ENCODE data around the gene MYORG.
"Not testable (repeated sequence)": the region's sequence is repeated elsewhere in the genome, so short reads cannot be mapped to it uniquely, and the experiment has no call there.

The MYORG gene

DNA sequence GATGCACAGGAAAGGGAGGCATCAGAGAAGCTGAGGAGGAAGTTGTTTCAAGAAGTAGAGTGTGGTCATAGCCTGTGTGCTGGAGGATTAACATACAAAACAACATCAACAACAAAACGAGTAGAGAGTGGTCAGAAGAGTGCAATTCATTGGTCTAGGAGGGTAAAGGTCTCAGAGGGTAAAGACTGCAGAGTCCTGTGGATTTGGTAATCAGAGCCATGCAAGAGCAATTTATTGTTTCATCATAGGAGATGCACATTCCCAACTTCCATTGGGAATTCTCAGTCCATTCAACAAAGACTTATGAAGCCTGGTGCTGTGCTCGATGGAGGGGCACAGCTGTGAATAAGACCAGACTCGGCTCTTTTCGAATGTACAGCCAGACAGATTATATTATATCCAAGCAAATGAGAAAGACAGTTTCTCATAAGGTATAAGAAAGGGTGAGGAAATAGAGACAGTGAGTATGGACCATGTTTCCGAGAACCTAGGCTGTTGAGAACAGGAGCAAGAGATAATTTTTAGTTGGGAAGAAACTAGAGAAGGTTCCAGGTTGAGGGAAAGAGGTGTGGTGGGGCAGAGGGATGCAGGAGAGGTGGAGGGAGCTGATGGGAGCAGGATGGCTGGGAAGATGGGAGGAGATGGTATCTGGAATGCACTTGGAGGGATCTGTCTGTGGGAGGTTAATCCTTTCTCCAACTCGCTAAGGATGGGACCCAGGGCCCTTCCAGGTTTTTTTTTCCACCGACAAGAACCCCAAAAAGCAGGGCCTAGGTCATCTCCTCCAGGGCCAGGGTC is 7.9 kb upstream of the MYORG start:
- DNase-seq, result no peak

DNA sequence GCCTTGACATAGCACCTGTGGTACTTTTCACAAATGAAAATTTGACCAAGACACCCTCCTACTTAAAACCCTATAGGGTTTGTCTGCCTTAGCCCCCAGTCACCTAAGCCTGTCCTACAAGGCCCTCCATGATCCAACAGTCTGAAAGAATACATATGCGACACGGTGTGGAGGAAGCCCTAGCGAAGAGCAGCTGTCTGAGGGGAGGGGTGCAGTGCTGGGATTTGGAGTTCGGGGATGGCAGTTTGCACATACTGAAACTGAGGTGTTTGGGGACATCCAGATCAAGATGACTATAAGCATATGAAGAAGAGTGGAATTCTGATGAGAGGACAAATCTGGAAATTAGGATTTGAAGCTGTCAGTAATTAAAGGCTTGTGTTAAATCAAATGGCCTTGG is 7.2 kb upstream of the MYORG start:
- no peak for DNase-seq

DNA sequence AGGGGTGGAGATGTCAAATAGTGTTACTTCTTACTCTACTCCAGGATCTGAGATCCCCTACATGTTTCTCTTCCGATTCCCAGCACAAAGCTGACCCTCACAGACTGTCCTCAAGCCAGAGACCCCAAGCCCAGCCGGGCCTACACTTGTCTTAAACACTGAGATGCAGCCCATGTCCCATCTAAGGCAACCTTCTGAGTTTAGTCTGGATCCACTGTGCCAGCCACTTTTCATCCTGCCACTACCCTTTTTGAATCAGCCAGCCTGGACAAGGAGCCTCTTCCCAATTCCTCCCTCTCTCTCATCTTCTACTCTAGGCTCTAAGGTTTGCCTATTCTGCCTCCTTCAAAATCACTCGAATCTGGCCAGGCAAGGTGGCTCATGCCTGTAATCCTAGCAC is 6.2 kb upstream of the MYORG start:
- DNase-seq, result no peak

DNA sequence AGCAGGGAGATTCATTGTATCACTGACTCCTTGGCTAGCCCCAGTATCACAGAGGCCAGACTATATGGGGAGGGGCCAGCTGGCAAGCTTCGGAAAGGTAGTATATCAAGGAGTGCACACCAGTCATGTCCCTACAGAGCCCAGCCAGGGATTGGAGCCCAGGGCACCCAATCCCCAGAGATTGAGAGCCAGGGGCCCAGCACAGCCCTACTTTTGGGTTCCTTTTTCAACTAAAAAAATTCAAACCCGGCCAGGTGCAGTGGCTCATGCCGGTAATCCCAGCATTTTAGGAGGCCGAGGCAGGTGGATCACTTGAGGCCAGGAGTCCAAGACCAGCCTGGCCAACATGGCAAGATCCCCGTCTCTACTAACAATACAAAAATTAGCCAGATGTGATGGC is 5.4 kb upstream of the MYORG start:
- DNase-seq, result no peak

DNA sequence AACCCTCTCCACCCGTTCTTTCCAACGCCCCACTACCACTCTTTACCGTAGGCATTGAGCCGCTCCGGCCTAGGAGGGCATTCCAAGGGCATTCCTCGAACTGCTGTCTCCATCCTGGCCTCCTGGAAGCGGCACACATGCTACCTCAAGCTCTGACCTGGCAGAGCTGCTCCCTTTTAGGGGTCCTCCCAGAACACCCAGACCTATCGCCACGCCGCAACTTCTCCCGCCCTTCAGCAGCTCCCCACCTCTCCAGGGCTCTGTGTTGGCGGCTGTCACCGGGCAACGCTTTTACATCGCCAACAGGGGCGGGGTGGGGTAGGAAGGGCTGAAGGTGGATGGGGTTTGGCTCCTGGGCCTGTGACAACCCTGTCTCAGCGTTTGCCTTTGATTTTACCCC is 4.6 kb upstream of the MYORG start:
- DNase-seq, result peak; percentile 36

DNA sequence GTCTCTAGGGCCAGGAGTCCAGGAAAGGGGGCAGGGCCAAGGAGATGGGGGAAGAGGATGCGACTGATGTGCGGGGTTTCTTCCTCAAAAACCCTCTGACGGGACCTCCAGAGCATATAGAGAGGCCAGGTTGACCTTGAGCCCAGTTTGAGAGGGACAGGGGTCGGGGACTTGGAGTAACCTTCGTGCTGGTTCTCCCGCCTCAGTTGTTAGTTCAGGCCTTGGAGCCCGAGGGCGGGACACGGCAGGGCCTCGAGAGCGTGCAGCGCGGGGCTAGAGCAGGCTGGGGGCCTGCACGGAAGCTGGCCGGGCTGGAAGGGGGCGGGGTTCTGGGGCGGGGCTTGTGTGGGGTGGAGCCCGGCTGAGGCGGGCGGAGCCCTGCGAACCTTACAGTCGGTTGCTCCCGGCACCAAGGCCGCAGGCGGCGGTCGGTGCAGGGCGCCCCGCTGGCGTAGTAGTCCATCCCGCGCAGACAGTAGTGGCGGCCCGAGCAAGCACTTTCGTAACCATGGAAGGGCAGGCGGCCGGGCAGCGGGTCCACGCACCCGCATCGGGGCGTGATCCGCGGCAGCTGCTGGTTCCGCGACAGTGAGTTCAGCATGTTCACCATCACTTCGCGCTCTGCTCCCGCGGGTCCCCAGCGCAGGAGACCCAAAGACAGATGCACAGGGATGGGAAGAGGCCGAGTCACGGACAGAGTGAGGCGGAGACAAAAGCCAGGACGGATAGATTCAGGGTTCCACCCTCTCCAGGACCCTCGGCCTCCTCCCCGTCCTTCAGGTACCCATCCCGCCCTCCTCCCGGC is 4.0 kb upstream of the MYORG start:
- DNase-seq, result peak; percentile 86

DNA sequence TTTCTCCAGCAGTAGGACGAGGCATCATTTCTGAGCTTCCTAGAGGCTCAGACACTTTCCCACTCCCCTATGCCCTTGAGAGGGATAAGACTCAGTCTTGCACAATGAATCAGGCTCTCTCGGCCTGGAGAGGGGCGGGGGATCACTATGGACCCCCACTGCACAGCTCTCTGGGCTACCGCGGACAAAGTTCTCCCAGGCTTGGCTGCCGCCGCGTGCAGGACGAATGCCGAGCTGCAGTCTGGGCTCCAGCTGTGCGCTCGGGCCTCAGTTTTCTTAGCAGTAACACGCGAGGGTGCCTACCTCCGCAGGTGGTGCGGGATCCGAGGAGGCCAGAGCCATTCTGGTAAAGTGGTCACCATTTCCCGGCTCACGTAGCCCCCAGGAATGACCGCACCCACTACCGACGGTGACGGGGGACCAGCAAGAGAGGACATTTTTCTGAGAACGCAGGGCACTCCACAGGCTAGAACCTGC is 3.4 kb upstream of the MYORG start:
- DNase-seq, result peak; percentile 24

GRCh38 chr9:34379334-34380033 is 2.8 kb upstream of the MYORG start:
- peak; percentile 93 for DNase-seq

DNA sequence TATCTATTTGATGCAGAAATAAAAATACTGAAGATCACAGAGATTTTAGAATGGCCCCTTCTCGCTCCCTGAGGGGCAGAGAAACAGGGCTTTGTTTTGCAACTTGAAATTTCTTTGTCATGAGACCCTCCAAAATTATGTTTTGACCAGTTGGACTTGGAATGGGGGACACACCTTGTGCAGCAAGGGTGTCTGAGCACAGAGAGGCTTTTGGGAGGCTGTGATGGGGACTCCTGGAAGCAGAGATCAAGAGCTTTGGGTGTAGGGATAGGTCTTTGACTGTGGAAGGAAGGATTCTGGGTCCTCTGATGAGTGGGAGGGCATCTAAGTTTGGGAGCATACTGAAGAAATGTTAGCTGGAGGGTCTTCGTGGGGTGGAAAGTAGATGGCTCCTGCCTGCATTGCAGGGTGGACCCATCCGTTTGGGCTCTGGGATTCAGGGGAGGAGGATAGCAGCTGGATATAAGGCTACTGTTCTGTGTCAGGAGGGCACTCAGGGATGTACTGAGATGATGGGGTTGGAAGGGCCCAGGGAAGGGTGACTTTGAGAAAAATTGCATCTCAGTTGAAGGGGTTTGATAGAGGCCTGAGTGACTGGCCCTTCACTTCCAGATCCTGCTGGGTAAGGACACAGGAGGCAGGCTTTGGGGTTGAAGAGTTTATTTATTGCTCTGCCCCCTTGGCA is 1.8 kb upstream of the MYORG start:
- DNase-seq, result no peak

- DNase-seq, result peak; percentile 59
These were observed 677 bp upstream of the MYORG start for GRCh38 chr9:34377404-34377746.

DNA sequence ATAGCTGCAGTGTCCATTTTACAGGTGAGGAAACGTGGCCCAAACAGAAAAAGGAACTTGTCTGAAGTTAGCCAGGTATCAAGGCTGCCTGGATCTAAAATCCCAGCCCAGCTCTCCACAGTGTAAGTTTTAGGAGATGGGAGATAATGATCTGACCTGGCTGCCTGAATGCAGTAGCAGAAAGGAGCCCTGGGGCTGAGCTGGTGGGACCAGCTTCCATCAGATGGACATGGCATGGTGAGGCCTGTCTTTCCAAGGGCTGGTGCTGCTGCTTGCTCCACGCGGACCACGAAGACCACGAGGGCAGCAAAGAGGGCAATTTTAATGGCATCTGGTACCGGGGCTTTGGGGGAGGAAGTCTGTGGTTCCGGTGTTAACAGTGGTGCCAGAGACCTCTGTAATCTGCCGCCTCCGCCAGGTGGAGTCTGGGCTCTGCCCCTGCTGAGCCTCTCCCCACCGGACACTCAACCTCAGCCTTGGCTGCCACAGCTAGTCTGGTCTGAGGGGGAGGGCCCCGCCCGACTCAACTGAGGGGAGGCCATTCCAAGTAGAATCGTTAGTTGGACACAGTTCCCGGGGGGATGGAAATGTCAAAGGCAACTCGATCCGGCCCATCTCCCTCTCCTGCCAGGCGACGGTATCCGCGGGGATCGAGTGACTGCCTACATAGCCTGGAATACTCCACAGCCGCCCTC is 650 bp downstream of the MYORG start:
- DNase-seq, result peak; percentile 47

DNA sequence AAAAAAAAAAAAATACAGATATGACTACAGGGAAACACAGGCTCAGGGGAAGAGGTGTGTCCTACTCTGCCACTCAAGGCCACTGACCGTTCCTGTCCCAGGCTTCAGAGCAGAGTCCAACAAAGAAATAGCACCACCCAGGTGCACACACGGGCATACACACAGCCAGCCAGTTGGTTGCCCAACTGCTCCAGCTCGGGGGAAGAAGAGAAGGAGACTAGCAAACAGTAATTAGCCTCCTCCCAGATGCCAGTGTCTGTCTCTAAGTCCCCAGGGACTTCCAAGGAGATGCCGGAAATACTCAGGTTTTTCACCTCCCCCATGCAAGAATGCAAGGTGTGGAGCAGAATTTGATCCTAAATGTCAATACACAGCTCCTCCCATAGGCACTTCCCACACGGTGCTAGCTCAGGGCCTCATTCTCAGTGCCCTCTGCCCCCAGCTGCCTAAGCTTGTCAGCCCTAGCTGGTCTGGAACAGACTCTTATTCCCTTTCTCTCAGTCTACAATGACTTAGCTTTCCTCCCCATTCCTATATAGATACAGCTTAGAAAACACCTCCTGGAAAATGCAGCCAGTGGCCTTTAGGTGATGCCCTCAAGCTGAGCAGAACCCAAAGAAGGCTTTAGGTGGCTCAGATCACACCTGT is 1.7 kb downstream of the MYORG start:
- DNase-seq, result no peak

- DNase-seq, result no peak
These were observed 2.4 kb downstream of the MYORG start for GRCh38 chr9:34374339-34374738.

DNA sequence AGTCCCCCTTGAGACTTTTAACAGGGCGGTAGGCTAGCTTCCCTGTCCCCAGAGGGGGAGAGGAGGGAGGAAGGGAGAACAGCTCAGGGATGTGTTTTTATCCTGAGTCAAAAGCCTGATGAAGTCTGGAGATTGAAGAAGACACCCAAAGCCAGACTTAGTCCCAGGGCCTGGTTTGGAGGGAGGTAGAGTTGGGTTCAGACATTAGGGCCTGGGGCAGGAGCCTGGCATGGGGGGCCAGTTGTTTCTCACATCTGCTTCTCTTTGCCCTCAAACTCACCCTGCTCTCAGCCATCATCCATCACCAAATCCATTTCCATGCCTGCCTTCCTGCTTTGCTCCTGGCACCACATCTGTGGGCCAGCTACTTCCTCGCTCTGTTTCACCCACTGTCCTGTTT is 2.9 kb downstream of the MYORG start:
- DNase-seq, result no peak

DNA sequence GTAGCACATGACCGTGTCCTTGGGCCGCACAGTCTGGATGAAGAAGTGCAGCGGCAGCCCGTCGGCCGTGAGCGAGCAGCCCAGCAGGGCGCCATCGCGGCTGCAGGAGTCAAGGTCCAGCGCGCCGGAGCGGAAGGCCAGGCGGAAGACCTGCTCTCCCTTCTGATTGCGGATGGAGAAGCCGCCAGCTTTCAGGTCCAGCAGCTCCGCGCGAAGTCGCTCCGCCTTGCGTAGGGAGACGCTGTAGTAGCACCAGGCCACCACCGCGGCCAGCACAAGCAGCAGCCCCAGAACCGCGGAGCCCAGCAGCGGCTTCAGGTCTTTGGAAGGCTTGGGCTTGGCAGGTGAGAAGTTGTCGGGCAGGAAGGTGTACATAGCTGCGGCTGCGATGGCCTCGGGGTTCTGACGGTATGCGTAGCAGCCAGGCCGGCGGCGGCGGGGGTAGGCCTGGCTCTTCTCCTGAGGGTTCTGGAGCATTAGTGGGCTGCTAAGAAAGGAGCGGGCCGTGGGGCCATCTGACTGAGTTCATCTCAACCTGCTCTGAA is 4.2 kb downstream of the MYORG start:
- no peak for DNase-seq

- DNase-seq, result no peak
These were observed 4.7 kb downstream of the MYORG start for GRCh38 chr9:34371886-34372466.

- peak; percentile 27 for DNase-seq
These were observed 5.5 kb downstream of the MYORG start for GRCh38 chr9:34370970-34371880.

GRCh38 chr9:34370335-34370969 is 6.2 kb downstream of the MYORG start:
- DNase-seq, result no peak

DNA sequence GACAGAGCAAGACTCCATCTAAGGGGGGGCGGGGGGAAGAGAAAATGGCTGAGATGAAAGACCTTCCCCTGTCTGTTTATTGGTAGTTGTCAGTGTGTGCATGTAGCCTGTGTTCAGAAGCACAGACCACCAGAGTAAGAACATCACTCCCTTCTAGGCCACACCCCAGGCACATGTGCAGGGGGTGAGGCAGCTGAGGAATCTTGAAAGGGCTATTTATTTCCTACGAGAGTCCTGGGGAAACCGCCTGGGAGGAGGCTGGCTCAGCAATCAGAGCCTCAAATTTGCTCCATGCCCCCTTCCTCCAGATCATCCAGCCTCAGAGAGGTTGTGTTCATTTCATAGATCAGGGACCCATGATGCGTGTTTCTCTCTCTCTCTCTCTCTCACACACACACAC is 7.1 kb downstream of the MYORG start:
- no peak for DNase-seq

GRCh38 chr9:34368796-34369195 is 7.9 kb downstream of the MYORG start:
- DNase-seq, result not testable (repeated sequence)
